Activated CD8-positive, alpha-beta memory T cell treated with anti-CD3 and anti-CD28 coated beads for 48 hours (primary cell): Measurements from ENCODE around the gene TAS1R2.

Source experiments
- DNase-seq, 3 experiments: peaks; one replicate each; pipeline ENCODE4 v3.0.0-alpha.2; 2020; ENCODE audit warnings: low read depth in 2 of 3, low spot score in 2 of 3

TAS1R2 gene

GRCh38 chr1:18803151-18803791 lies 56.2 kb downstream of the TAS1R2 start:
- no peak for DNase-seq

- DNase-seq, result no peak
These were observed 57.2 kb downstream of the TAS1R2 start for GRCh38 chr1:18802231-18802630.

- DNase-seq, result no peak
These were observed 59.2 kb downstream of the TAS1R2 start for GRCh38 chr1:18800258-18800657.

GRCh38 chr1:18799454-18799853 lies 60.0 kb downstream of the TAS1R2 start:
- no peak for DNase-seq

- no peak for DNase-seq
These were observed 60.5 kb downstream of the TAS1R2 start for GRCh38 chr1:18798946-18799345.

- no peak for DNase-seq
These were observed 60.9 kb downstream of the TAS1R2 start for GRCh38 chr1:18798533-18798932.

GRCh38 chr1:18796950-18797349 lies 62.5 kb downstream of the TAS1R2 start:
- no peak for DNase-seq

- DNase-seq, result no peak
These were observed 64.3 kb downstream of the TAS1R2 start for GRCh38 chr1:18795002-18795689.

GRCh38 chr1:18794561-18794960 lies 64.9 kb downstream of the TAS1R2 start:
- DNase-seq, result no peak

- DNase-seq, result no peak
These were observed 65.4 kb downstream of the TAS1R2 start for GRCh38 chr1:18794051-18794450.

GRCh38 chr1:18793164-18793563 lies 66.3 kb downstream of the TAS1R2 start:
- DNase-seq, result no peak

- no peak for DNase-seq
These were observed 66.7 kb downstream of the TAS1R2 start for GRCh38 chr1:18792747-18793146.
